Esophagus mucosa (tissue), 1 donor: ENCODE measurements around the gene ABCD3. TPM values are rescaled to one million over a fixed set of nuclear protein-coding genes. Genes with fewer than 3 reads are reported as not detected.
"Not testable (repeated sequence)": the region's sequence is repeated elsewhere in the genome, so short reads cannot be mapped to it uniquely, and the experiment has no call there.

Experiments
- ATAC-seq: fragments of 200-7000 bp; cut with Tn5 transposase; one replicate; pipeline ENCODE4 v1.9.1; 2020
- total RNA-seq: library from RNA; stranded (reverse); gene quantifications from one replicate; pipeline ENCODE4 v1.2.4, GENCODE V29; 2023
- donor health status: DM: yes; HTN: yes; CAD: no.

Gene ABCD3
- total RNA-seq, 1 donor from 2014 or later: 30.3 TPM

GRCh38 chr1:94416901-94417727, 1.1 kb upstream of the ABCD3 start:
- no peak for ATAC-seq

- no peak for ATAC-seq
Observed at GRCh38 chr1:94417728-94417977, 536 bp upstream of the ABCD3 start.

GRCh38 chr1:94418664-94419655, 771 bp downstream of the ABCD3 start:
- ATAC-seq: peak; percentile 4

GRCh38 chr1:94422115-94422820, 4.1 kb downstream of the ABCD3 start:
- no peak for ATAC-seq

GRCh38 chr1:94425821-94426484, 7.8 kb downstream of the ABCD3 start:
- ATAC-seq: no peak

- ATAC-seq: not testable (repeated sequence)
Observed at GRCh38 chr1:94426485-94426870, 8.3 kb downstream of the ABCD3 start.

GRCh38 chr1:94428441-94428840, 10.3 kb downstream of the ABCD3 start:
- no peak for ATAC-seq

- not testable (repeated sequence) for ATAC-seq
Observed at GRCh38 chr1:94428927-94429528, 10.8 kb downstream of the ABCD3 start.

- not testable (repeated sequence) for ATAC-seq
Observed at GRCh38 chr1:94430066-94430465, 11.9 kb downstream of the ABCD3 start.

- peak; percentile 49 for ATAC-seq
Observed at GRCh38 chr1:94433866-94434265, 15.7 kb downstream of the ABCD3 start.

GRCh38 chr1:94434365-94435045, 16.3 kb downstream of the ABCD3 start:
- no peak for ATAC-seq

- ATAC-seq: no peak
Observed at GRCh38 chr1:94438692-94439276, 20.6 kb downstream of the ABCD3 start.

- no peak for ATAC-seq
Observed at GRCh38 chr1:94440088-94440487, 21.9 kb downstream of the ABCD3 start.

- not testable (repeated sequence) for ATAC-seq
Observed at GRCh38 chr1:94443067-94443466, 24.9 kb downstream of the ABCD3 start.

- ATAC-seq: not testable (repeated sequence)
Observed at GRCh38 chr1:94444819-94445218, 26.6 kb downstream of the ABCD3 start.

- not testable (repeated sequence) for ATAC-seq
Observed at GRCh38 chr1:94445733-94446132, 27.5 kb downstream of the ABCD3 start.

- ATAC-seq: not testable (repeated sequence)
Observed at GRCh38 chr1:94446177-94446576, 28.0 kb downstream of the ABCD3 start.

GRCh38 chr1:94448741-94449140, 30.6 kb downstream of the ABCD3 start:
- not testable (repeated sequence) for ATAC-seq

- no peak for ATAC-seq
Observed at GRCh38 chr1:94456736-94457135, 38.5 kb downstream of the ABCD3 start.

GRCh38 chr1:94462606-94463005, 44.4 kb downstream of the ABCD3 start:
- no peak for ATAC-seq
